ENCODE data around the gene SNX13.

The SNX13 gene

GRCh38 chr7:17940302-17940883, at the start of gene SNX13:
TSS of gene SNX13 (minus strand) at chr7:17940494. CDS start at chr7:17940295, 199 bp downstream.
- peak; percentile 98 for DNase-seq

GRCh38 chr7:17989546-17989945, 49.3 kb upstream of the SNX13 start:
- peak; percentile 43 for DNase-seq

- DNase-seq = no peak
Observed at GRCh38 chr7:17988858-17989257, 48.6 kb upstream of the SNX13 start.

- no peak for DNase-seq
Observed at GRCh38 chr7:17988141-17988540, 47.8 kb upstream of the SNX13 start.

GRCh38 chr7:17986851-17987250, 46.6 kb upstream of the SNX13 start:
- DNase-seq = no peak

- DNase-seq = no peak
Observed at GRCh38 chr7:17985473-17986239, 45.4 kb upstream of the SNX13 start.

- no peak for DNase-seq
Observed at GRCh38 chr7:17984288-17984687, 44.0 kb upstream of the SNX13 start.

- peak; percentile 73 for DNase-seq
Observed at GRCh38 chr7:17983221-17984062, 43.1 kb upstream of the SNX13 start.

- DNase-seq = no peak
Observed at GRCh38 chr7:17976952-17977351, 36.7 kb upstream of the SNX13 start.

GRCh38 chr7:17971411-17971810, 31.1 kb upstream of the SNX13 start:
- no peak for DNase-seq

- no peak for DNase-seq
Observed at GRCh38 chr7:17968791-17969715, 28.8 kb upstream of the SNX13 start.

GRCh38 chr7:17966706-17967105, 26.4 kb upstream of the SNX13 start:
- no peak for DNase-seq

- DNase-seq = no peak
Observed at GRCh38 chr7:17965603-17966002, 25.3 kb upstream of the SNX13 start.

- DNase-seq = peak; percentile 55
Observed at GRCh38 chr7:17963281-17963680, 23.0 kb upstream of the SNX13 start.

- no peak for DNase-seq
Observed at GRCh38 chr7:17962652-17963051, 22.4 kb upstream of the SNX13 start.

GRCh38 chr7:17957871-17958270, 17.6 kb upstream of the SNX13 start:
- DNase-seq = no peak

- DNase-seq = no peak
Observed at GRCh38 chr7:17952387-17952786, 12.1 kb upstream of the SNX13 start.

- DNase-seq = no peak
Observed at GRCh38 chr7:17951742-17952254, 11.5 kb upstream of the SNX13 start.

GRCh38 chr7:17948526-17949238, 8.4 kb upstream of the SNX13 start:
- peak; percentile 36 for DNase-seq

GRCh38 chr7:17947620-17948019, 7.3 kb upstream of the SNX13 start:
- DNase-seq = no peak

- DNase-seq = peak; percentile 69
Observed at GRCh38 chr7:17946591-17946990, 6.3 kb upstream of the SNX13 start.

- no peak for DNase-seq
Observed at GRCh38 chr7:17944720-17945119, 4.4 kb upstream of the SNX13 start.

Data from suppressor macrophage treated with lipopolysaccharide for 4 hours (primary cell).